ENCODE data around the gene SETD7. TPM values are rescaled to one million over a fixed set of nuclear protein-coding genes. Genes with fewer than 3 reads are reported as not detected.

SETD7 gene
- total RNA-seq, 1 donor from 2014 or later, result 51.8 TPM

DNA sequence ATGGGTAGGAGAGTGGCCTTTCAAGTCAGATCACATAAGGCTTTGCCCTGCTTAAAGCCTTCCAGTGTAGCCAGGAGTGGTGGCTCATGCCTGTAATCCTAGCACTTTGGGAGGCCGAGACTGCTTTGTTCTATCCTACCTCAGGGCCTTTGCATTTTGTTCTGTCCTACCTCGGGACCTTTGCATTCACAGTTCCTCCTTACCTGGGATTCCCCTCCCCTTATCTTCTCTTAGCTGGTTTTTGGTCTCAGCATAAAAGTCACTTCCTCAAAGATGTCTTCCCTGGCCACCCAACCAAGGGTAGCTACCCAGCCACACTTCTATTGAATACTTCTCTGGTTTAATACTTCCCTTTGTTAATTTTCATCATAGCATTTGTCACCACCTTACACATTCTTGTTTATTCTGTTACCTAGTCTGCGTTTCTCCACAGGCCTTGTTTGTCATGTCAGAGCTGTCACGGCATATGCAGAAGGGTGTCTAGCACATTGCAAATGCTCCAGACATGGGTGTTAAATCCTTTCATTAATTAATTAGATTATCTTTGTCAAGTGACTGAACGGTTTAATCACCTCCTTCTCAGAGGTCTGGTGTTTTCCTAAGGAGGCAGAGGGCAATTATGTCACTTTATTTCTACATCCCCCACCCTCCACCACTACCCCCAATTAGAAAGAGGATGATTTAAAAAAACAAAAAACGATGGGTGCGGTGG, 11.3 kb upstream of the SETD7 start:
- DNase-seq (ENCODE audit: extremely low spot score in 2 of 2), result no peak
- Histone ChIP-seq H3K27ac (no peak overlapping the region), H3K4me3 (no peak overlapping the region), H3K4me1 (no peaks in the 10 kb centered on the region), H3K27me3 (no peaks in the 10 kb centered on the region), H3K9me3 (no peaks in the 10 kb centered on the region), H3K36me3 (no peaks in the 10 kb centered on the region)
- intact Hi-C loops (cut with DNase I), result no loop called here
- TF ChIP-seq POLR2AphosphoS5 (IDR thresholded peaks at IDR 0.05; ENCODE audit: insufficient read depth in 1 of 2, low read depth in 1 of 2) (no peak), POLR2A (IDR thresholded peaks at IDR 0.05) (no peak)
- TF ChIP-seq, protein P1, sequence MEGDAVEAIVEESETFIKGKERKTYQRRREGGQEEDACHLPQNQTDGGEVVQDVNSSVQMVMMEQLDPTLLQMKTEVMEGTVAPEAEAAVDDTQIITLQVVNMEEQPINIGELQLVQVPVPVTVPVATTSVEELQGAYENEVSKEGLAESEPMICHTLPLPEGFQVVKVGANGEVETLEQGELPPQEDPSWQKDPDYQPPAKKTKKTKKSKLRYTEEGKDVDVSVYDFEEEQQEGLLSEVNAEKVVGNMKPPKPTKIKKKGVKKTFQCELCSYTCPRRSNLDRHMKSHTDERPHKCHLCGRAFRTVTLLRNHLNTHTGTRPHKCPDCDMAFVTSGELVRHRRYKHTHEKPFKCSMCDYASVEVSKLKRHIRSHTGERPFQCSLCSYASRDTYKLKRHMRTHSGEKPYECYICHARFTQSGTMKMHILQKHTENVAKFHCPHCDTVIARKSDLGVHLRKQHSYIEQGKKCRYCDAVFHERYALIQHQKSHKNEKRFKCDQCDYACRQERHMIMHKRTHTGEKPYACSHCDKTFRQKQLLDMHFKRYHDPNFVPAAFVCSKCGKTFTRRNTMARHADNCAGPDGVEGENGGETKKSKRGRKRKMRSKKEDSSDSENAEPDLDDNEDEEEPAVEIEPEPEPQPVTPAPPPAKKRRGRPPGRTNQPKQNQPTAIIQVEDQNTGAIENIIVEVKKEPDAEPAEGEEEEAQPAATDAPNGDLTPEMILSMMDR (IDR thresholded peaks at IDR 0.05), result no peak

DNA sequence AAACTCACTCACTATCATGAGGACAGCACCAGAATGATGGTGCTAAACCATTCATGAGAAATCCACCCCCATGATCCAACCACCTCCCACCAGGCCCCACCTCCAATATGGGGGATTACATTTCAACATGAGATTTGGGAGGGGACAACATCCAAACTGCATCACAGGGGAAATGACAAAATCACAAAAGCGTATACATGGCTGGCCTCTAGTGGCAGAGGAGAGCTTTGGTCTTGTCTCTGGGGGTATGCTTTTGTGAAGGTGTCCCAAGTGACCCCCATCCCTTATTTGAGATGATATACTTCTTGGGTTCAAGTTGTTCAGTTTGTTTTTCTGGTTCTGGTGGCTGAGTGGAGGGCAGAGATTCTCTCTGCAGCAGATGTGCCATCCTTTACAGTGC, 8.5 kb upstream of the SETD7 start:
- Histone ChIP-seq H3K36me3 (no peaks in the 10 kb centered on the region), H3K27ac (no peak overlapping the region), H3K4me3 (no peak overlapping the region), H3K4me1 (peaks cover 4% of the 10 kb centered on the region), H3K9me3 (no peaks in the 10 kb centered on the region), H3K27me3 (no peaks in the 10 kb centered on the region)
- DNase-seq (ENCODE audit: extremely low spot score in 2 of 2), result no peak
- TF ChIP-seq POLR2A (IDR thresholded peaks at IDR 0.05), result no peak
- TF ChIP-seq, protein P1 (IDR thresholded peaks at IDR 0.05), result no peak
- TF ChIP-seq POLR2AphosphoS5 (IDR thresholded peaks at IDR 0.05; ENCODE audit: insufficient read depth in 1 of 2, low read depth in 1 of 2), result no peak
- intact Hi-C loops (cut with DNase I), result no loop called here

DNA sequence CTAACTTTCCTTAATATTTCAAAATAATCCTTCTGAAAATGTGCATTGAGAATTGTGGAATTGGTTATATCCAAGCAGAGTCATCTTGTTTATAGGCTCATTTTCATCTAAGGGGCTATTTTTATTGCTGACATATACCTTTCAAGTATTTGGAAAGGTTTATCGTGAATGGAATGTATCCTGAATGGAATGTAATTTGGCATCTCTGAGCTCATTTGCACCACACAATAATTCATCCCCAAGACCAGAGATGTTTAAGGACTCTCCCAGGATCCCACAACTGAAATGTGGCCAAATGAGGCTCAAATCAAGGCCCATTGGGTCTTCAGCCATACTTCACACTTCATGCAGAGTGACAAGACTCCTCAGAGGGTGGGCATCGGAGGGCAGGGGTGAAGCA, 7.5 kb upstream of the SETD7 start:
- no peaks in the 10 kb centered on the region for H3K9me3 ChIP-seq
- intact Hi-C loops (cut with DNase I), result no loop called here
- H3K27me3 ChIP-seq, result no peaks in the 10 kb centered on the region
- H3K4me3 ChIP-seq, result no peak overlapping the region
- peaks cover 8% of the 10 kb centered on the region for H3K4me1 ChIP-seq
- TF ChIP-seq POLR2AphosphoS5 (IDR thresholded peaks at IDR 0.05; ENCODE audit: insufficient read depth in 1 of 2, low read depth in 1 of 2), result no peak
- TF ChIP-seq, protein P1 (IDR thresholded peaks at IDR 0.05), result no peak
- H3K27ac ChIP-seq, result no peak overlapping the region
- H3K36me3 ChIP-seq, result no peaks in the 10 kb centered on the region
- DNase-seq (ENCODE audit: extremely low spot score in 2 of 2), result no peak

DNA sequence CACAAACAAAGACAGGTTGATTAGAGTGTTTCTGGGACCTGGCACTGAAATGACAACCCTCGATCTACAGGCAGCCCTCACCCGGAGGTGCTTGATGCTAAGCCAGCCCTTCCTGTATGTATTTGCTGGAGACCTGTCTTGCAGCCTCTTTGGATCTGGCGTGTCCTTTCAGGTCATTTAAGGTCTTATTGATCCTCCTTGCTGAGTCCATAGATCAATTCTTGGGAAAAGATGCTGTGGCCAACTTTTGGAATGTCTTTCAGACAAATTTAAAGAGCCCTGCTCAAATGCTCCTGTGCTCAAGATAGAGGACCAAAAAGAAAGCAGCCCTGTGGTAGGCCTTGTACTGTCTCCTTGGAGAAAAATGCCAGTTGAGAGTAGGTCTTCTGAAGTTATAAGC, 6.8 kb upstream of the SETD7 start:
- Histone ChIP-seq H3K27ac (no peak overlapping the region), H3K4me1 (peaks cover 15% of the 10 kb centered on the region), H3K36me3 (no peaks in the 10 kb centered on the region), H3K27me3 (no peaks in the 10 kb centered on the region), H3K9me3 (no peaks in the 10 kb centered on the region), H3K4me3 (no peak overlapping the region)
- TF ChIP-seq, protein P1 (IDR thresholded peaks at IDR 0.05), result no peak
- no peak for TF ChIP-seq POLR2A (IDR thresholded peaks at IDR 0.05)
- DNase-seq (ENCODE audit: extremely low spot score in 2 of 2), result no peak
- intact Hi-C loops (cut with DNase I), result no loop called here

DNA sequence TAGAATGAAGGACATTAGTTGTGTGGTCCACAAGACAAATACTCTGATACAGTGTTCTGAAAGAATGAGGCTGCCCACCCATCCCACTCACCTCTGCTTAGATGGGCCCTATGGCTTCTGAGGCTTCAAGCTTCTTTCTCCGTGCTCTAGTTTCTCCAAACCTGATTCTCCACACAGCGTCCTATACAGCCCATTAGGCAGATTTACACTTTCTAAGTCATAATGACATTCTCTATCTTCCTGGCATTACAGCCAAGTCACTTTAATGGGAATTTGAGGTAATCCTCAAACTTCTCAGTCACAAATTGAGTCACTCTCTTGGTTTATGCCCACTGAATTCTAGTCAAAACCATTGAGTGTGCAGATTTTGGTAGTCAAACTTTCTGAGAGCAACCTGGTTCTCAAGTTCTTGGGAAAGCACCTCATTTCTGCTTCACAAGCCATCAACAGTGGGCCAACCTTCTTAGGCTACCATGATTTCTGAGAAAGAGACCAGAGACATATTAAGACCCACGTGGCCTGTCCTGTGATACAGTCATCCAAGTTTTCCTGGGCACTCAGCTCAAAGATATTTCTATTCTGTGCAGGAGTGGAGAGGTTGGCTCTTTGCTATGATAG, 6.2 kb upstream of the SETD7 start:
- Histone ChIP-seq H3K4me1 (peaks cover 21% of the 10 kb centered on the region), H3K27me3 (no peaks in the 10 kb centered on the region), H3K27ac (no peak overlapping the region), H3K4me3 (no peak overlapping the region), H3K9me3 (no peaks in the 10 kb centered on the region), H3K36me3 (no peaks in the 10 kb centered on the region)
- no peak for TF ChIP-seq POLR2A (IDR thresholded peaks at IDR 0.05)
- TF ChIP-seq, protein P1 (IDR thresholded peaks at IDR 0.05), result no peak
- no peak for TF ChIP-seq POLR2AphosphoS5 (IDR thresholded peaks at IDR 0.05; ENCODE audit: insufficient read depth in 1 of 2, low read depth in 1 of 2)
- intact Hi-C loops (cut with DNase I), result no loop called here
- no peak for DNase-seq (ENCODE audit: extremely low spot score in 2 of 2)

Measured in vagina (tissue), 2 donors.